ENCODE data around the gene HNRNPC. TPM values are rescaled to one million over a fixed set of nuclear protein-coding genes. Genes with fewer than 3 reads are reported as not detected.
"Not testable (repeated sequence)": the region's sequence is repeated elsewhere in the genome, so short reads cannot be mapped to it uniquely, and the experiment has no call there.

The HNRNPC gene
- total RNA-seq, 3 donors from 2014 or later = 273 to 334 (median 312) TPM

DNA sequence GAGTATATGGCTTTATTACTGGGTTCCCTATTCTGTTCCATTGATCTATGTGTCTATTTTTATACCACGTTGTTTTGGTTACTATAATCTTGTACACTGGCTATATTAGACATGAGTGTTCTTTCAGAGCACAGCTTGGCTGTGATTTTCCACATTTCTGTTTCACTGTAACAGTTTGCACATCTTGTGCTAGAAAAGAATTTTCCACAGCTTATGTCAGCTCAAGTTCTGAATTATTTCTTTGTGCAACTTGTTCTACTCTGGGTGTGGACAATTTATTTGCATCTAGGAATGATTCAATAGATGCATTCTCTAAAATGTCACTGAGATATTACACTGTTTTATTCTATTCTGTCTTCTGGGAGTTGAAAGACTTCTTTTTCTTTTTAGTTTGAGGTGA lies 85.0 kb downstream of the HNRNPC start:
- H3K4me1 ChIP-seq (ENCODE audit: low read depth) = no peaks in the 10 kb centered on the region
- H3K36me3 ChIP-seq (ENCODE audit: low read depth) = no peaks in the 10 kb centered on the region
- no peak for TF ChIP-seq CTCF (IDR thresholded peaks at IDR 0.05)
- DNase-seq (no peak), ATAC-seq (no peak)
- H3K4me3 ChIP-seq = no peak overlapping the region
- H3K9me3 ChIP-seq = peaks cover 4% of the 10 kb centered on the region
- intact Hi-C loops (cut with DNase I, micrococcal nuclease) = no loop called here

DNA sequence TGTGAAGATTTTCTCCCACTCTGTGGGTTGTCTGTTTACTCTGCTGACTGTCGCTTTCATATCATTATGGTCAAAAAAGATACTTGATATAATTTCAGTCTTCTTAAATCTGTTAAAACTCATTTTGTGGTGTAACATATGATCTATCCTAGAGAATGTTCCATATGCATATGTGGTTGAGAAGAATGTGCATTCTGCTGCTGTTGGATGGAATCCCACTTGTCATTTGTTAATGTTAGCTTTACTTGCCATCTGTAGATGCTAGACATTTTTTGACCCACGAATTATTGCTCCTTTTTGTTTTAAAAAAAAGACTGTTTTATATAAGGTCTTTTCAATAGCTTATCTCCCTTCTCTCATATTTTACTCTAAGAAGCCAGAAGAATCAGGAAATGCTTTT lies 87.1 kb downstream of the HNRNPC start:
- intact Hi-C loops (cut with DNase I, micrococcal nuclease) = no loop called here
- no peak for TF ChIP-seq CTCF (IDR thresholded peaks at IDR 0.05)
- no peak for DNase-seq
- H3K36me3 ChIP-seq (ENCODE audit: low read depth) = no peaks in the 10 kb centered on the region
- no peak for ATAC-seq
- H3K4me1 ChIP-seq (ENCODE audit: low read depth) = no peaks in the 10 kb centered on the region
- no peak overlapping the region for H3K4me3 ChIP-seq
- peaks cover 4% of the 10 kb centered on the region for H3K9me3 ChIP-seq

GRCh38 chr14:21171128-21171527 lies 98.1 kb downstream of the HNRNPC start:
- no peaks in the 10 kb centered on the region for H3K4me1 ChIP-seq (ENCODE audit: low read depth)
- ATAC-seq = no peak
- no peak for TF ChIP-seq CTCF (IDR thresholded peaks at IDR 0.05)
- no peak for DNase-seq
- no peaks in the 10 kb centered on the region for H3K9me3 ChIP-seq
- H3K36me3 ChIP-seq (ENCODE audit: low read depth) = no peaks in the 10 kb centered on the region
- H3K4me3 ChIP-seq = no peak overlapping the region
- intact Hi-C loops (cut with DNase I, micrococcal nuclease) = no loop called here

GRCh38 chr14:21169573-21169972 lies 99.7 kb downstream of the HNRNPC start:
- Histone ChIP-seq H3K36me3 (ENCODE audit: low read depth) (no peaks in the 10 kb centered on the region), H3K9me3 (no peaks in the 10 kb centered on the region), H3K4me1 (ENCODE audit: low read depth) (no peaks in the 10 kb centered on the region), H3K4me3 (no peak overlapping the region)
- TF ChIP-seq CTCF (IDR thresholded peaks at IDR 0.05) = no peak
- intact Hi-C loops (cut with DNase I, micrococcal nuclease) = no loop called here
- DNase-seq (no peak), ATAC-seq (no peak)

GRCh38 chr14:21168055-21168454 lies 101.2 kb downstream of the HNRNPC start:
- intact Hi-C loops (cut with DNase I, micrococcal nuclease) = no loop called here
- no peak for TF ChIP-seq CTCF (IDR thresholded peaks at IDR 0.05)
- Histone ChIP-seq H3K36me3 (ENCODE audit: low read depth) (no peaks in the 10 kb centered on the region), H3K4me3 (no peak overlapping the region), H3K9me3 (no peaks in the 10 kb centered on the region), H3K4me1 (ENCODE audit: low read depth) (no peaks in the 10 kb centered on the region)
- no peak for DNase-seq
- ATAC-seq = no peak

- H3K4me1 ChIP-seq (ENCODE audit: low read depth); H3K36me3 ChIP-seq (ENCODE audit: low read depth); H3K9me3 ChIP-seq; DNase-seq; intact Hi-C loops (cut with DNase I, micrococcal nuclease); ATAC-seq; H3K4me3 ChIP-seq: not testable (repeated sequence)
These were observed 103.6 kb downstream of the HNRNPC start for GRCh38 chr14:21165670-21166069.

DNA sequence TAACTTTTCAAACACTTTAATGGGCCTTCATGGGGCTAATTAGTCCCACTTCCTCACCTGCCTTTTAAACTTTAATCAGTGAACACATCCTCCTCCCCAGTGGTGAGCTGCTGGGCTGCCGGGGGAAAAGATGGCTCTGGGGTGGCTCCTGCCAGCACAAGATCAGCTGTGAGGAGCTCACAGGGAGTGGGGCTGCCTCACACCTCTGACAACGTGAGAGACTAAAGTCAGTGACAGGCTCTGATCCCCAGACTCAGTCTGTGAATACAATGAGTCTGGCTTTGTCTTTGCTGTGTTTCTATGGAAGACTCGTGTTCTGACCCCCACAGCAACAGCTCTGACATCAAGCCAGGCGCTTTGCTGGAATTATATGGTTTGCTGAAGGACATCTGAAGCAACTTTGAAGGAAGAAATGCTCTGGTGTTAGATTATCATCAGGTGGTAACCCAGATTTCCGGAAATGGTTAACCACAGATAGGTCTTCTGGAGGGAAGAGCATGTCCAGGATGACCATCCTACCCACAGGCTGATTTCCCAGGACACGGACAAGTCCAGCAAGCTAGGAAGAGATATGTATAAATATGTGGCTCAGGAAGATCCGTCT lies 104.1 kb downstream of the HNRNPC start:
- ATAC-seq; H3K36me3 ChIP-seq (ENCODE audit: low read depth); intact Hi-C loops (cut with DNase I, micrococcal nuclease); H3K9me3 ChIP-seq; H3K4me3 ChIP-seq; DNase-seq; H3K4me1 ChIP-seq (ENCODE audit: low read depth): not testable (repeated sequence)

Data from mucosa of descending colon (tissue), 3 donors.